Ascending aorta (tissue), 2 donors: Measurements from ENCODE around the gene MAP3K19. TPM values are rescaled to one million over a fixed set of nuclear protein-coding genes. Genes with fewer than 3 reads are reported as not detected.

Experiments
- DNase-seq, 2 donors: peaks; one replicate each; pipeline ENCODE4 v3.0.0-alpha.2; 2019; ENCODE audit warnings: low spot score in 2 of 2
- H3K27ac ChIP-seq, 2 donors: fragments of 200-600 bp; sonication (generic); one replicate each; pipeline ENCODE4 v1.5.1; 2016 to 2017; ENCODE audit warnings: mild to moderate bottlenecking in 1 of 2
- H3K27me3 ChIP-seq: fragments of 200-600 bp; sonication (generic); one replicate; pipeline ENCODE4 v1.5.1; 2017
- H3K36me3 ChIP-seq, 2 donors: fragments of 200-600 bp; sonication (generic); one replicate each; pipeline ENCODE4 v1.5.1; 2016
- H3K4me1 ChIP-seq, 2 donors: fragments of 200-600 bp; sonication (generic); one replicate each; pipeline ENCODE4 v1.5.1; 2016 to 2017; ENCODE audit warnings: mild to moderate bottlenecking in 1 of 2
- H3K4me3 ChIP-seq, 2 donors: fragments of 200-600 bp; sonication (generic); one replicate each; pipeline ENCODE4 v1.5.1; 2016 to 2017; ENCODE audit warnings: mild to moderate bottlenecking in 1 of 2
- H3K9me3 ChIP-seq, 2 donors: fragments of 200-600 bp; sonication (generic); one replicate each; pipeline ENCODE4 v1.5.1; 2016
- CTCF ChIP-seq, 3 experiments: fragments of 200-600 bp in 2 of 3; fragments of 450-650 bp in 1 of 3; sonication (generic) in 2 of 3; IDR thresholded peaks; one replicate each; pipeline ENCODE4 v1.5.1; 2016 to 2019; ENCODE audit warnings: antibody characterized with exemption in 3 of 3, mild to moderate bottlenecking in 1 of 3, moderate library complexity in 1 of 3
- intact Hi-C: fragments of 100-400 bp; cut with DNase I; formaldehyde crosslinking; loops from one replicate; pipeline ENCODE4 v1.15.1; 2023
- total RNA-seq: library from RNA; depleted of rRNA; stranded (reverse); fragments of >200 nt; gene quantifications from one replicate; pipeline ENCODE4 v1.1.0, GENCODE V29; 2016

Gene MAP3K19
- total RNA-seq, 1 donor from 2014 or later = not detected

GRCh38 chr2:135074216-135074615 lies 27.0 kb upstream of the MAP3K19 start:
- no peak for TF ChIP-seq CTCF (IDR thresholded peaks at IDR 0.05)
- no peaks in the 10 kb centered on the region for H3K9me3 ChIP-seq
- H3K36me3 ChIP-seq = peaks cover 5 to 6% of the 10 kb centered on the region in 2 donors
- H3K4me3 ChIP-seq = no peak overlapping the region
- no peak overlapping the region for H3K27ac ChIP-seq
- peaks cover 0 to 2% of the 10 kb centered on the region in 2 donors for H3K4me1 ChIP-seq
- intact Hi-C loops = no loop called here
- no peaks in the 10 kb centered on the region for H3K27me3 ChIP-seq
- no peak for DNase-seq

GRCh38 chr2:135072125-135072997 lies 25.1 kb upstream of the MAP3K19 start:
- intact Hi-C loops = no loop called here
- no peaks in the 10 kb centered on the region for H3K36me3 ChIP-seq
- no peak overlapping the region for H3K27ac ChIP-seq
- H3K27me3 ChIP-seq = no peaks in the 10 kb centered on the region
- no peak for TF ChIP-seq CTCF (IDR thresholded peaks at IDR 0.05)
- H3K4me3 ChIP-seq = no peak overlapping the region
- H3K4me1 ChIP-seq = peaks cover 0 to 4% of the 10 kb centered on the region in 2 donors
- DNase-seq = no peak
- H3K9me3 ChIP-seq = no peaks in the 10 kb centered on the region

GRCh38 chr2:135066710-135067109 lies 19.5 kb upstream of the MAP3K19 start:
- Histone ChIP-seq H3K36me3 (peaks cover 0 to 10% of the 10 kb centered on the region in 2 donors), H3K9me3 (no peaks in the 10 kb centered on the region), H3K27ac (peak overlapping the region in 1 of 2 donors; percentile 27), H3K4me3 (no peak overlapping the region), H3K4me1 (peaks cover 0 to 14% of the 10 kb centered on the region in 2 donors), H3K27me3 (no peaks in the 10 kb centered on the region)
- DNase-seq = no peak
- TF ChIP-seq CTCF (IDR thresholded peaks at IDR 0.05) = no peak
- intact Hi-C loops = no loop called here

- Histone ChIP-seq H3K4me1 (peaks cover 0 to 14% of the 10 kb centered on the region in 2 donors), H3K9me3 (no peaks in the 10 kb centered on the region), H3K36me3 (peaks cover 12 to 24% of the 10 kb centered on the region in 2 donors), H3K27ac (peak overlapping the region; percentile 17 to 37), H3K27me3 (no peaks in the 10 kb centered on the region), H3K4me3 (no peak overlapping the region)
- no peak for DNase-seq
- TF ChIP-seq CTCF (IDR thresholded peaks at IDR 0.05) = no peak
- intact Hi-C loops = no loop called here
Measured at GRCh38 chr2:135064149-135064548, 16.9 kb upstream of the MAP3K19 start.

GRCh38 chr2:135063210-135063609 lies 16.0 kb upstream of the MAP3K19 start:
- Histone ChIP-seq H3K4me3 (no peak overlapping the region), H3K27ac (peak overlapping the region in 1 of 2 donors; percentile 17), H3K4me1 (peaks cover 0 to 17% of the 10 kb centered on the region in 2 donors), H3K9me3 (no peaks in the 10 kb centered on the region), H3K36me3 (peaks cover 12 to 24% of the 10 kb centered on the region in 2 donors), H3K27me3 (no peaks in the 10 kb centered on the region)
- no peak for TF ChIP-seq CTCF (IDR thresholded peaks at IDR 0.05)
- intact Hi-C loops = no loop called here
- DNase-seq = no peak
